ENCODE measurements around the gene HIF3A.
"Not testable (repeated sequence)": the region's sequence is repeated elsewhere in the genome, so short reads cannot be mapped to it uniquely, and the experiment has no call there.

HIF3A gene

DNA sequence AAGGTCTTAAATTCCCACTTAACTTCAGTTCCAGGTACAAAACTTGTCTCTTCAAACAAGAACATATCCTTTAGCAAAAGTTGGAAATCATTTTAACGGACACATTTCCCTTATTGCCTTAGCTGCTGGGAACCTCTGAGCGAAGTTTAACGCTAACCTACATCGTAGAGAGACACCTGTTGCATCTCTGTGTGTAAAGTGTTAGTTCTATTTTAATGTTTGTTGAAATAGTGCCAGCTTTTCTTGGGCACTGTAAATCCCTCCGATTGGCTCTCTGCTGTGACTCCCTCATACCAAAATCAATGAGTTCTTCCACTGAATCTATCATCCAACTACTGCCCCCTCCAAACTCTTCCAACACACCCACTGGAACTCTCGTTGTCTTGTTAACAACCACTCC, 2.3 kb upstream of the HIF3A start:
- no peak for DNase-seq

DNA sequence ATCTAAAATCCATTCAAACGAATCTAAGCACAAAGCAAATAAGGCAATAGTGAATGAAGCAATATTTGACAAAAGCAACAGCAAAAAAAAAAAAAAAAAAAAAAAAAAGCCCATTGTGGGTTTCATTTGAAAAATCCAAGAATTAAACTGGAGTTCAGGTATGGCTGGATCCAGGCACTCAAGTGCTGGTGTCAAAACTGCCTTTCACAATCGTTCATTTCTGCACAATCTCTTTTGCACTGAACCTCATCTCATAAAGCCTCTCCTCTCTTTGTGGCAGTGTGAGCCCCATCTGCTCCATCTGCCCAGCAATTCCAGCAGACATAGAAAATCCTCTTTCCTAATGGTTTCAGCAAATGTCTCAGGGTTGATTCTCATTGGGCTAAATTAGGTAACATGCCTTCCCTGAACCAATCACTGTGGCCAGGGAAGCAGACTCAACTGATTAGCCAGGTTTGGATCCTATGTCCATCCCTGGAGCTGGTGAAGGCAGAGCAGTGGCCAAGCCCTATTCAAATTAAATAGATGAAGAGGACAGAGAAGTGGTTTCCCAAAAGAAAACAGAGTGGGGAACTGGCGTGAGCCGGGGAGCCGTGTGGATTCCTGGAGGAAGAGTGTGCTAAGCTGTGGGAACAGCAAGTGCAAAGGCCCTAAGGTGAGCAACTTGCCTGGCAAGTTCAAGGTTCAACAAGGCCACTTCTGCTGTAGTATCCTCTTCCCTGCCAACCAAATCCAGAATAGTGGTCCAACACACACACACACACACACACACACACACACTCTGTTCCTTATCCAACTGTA, 1.2 kb upstream of the HIF3A start:
- DNase-seq = no peak

DNA sequence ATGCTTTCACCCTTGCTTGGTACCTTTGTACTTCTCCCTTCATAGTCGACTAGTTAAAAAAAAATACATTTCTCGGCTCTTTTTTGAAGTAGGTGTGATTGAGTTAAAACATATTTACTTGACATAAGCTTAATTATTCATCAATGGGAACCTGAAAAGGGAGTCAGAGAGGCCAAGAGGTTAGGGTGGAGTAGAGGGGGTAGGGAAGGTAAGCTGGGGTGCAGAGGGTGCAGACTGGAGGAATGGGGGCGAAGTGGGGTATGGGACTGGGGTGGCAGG, 701 bp upstream of the HIF3A start:
- no peak for DNase-seq

DNA sequence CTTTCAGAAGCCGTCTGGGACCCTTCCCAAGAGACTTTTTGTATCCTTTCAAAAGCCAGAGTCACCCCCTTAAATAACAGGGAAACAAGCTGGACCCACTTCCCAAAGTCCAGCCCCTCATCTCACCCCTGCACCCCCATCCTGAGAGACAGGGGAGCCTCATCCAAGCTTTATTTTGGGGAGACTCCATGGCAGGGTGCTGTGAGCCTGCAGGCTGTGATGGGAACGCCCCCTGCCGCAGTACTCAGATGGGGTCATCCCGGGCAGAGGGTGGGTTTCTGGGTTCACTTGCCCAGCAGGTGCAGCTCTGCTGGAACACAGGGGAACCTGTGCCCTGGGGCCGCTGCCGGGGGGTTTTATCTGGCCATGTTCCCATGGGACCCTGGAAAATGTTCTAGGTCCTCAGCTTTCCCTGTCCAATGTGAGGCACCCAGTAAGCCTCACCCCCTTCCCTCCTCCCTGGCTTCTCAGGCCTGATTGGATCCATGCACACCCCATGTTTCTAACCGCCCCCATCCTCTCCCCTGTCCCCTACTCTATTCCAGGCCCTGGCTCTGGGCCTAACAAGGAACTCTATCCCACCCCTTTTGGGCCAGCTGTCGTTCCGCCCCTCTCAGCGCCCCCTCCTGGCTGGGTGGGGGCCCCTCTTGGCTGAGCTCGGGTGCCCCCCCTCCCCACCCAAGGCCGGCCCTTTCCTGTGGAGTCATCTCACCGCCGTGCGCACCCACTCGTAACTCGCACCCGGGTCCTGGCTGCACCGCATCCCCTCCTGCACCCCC, 1.0 kb downstream of the HIF3A start:
- DNase-seq = peak in 13 of 14 donors; percentile 1 to 74 (median 56)

DNA sequence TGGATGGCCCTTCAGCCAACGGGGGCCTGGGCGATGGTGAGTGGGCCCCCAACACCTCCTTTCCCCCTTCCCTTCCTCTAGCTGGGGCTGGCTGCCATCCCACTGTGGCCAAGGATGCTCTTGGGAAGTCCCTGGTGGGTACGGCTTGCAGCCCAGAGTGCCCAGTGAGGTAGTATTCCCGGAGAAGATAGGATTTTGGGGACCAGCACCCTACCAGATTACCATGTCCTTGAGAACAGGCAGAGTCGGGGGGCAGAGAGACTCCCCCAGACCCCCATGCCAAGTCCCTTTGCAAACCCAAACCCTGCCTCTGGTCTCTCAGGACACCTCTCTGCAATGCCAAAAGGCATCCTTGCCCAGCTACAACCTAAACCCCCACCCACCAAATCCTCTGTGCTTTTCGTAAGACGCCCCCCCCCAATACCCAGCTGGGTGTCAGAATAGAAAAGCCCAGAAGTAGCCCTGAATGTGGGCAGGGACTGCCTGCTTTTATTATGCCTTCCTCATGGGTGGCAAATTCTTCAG, 1.7 kb downstream of the HIF3A start:
- peak in 4 of 14 donors; percentile 50 to 73 (median 64) for DNase-seq

DNA sequence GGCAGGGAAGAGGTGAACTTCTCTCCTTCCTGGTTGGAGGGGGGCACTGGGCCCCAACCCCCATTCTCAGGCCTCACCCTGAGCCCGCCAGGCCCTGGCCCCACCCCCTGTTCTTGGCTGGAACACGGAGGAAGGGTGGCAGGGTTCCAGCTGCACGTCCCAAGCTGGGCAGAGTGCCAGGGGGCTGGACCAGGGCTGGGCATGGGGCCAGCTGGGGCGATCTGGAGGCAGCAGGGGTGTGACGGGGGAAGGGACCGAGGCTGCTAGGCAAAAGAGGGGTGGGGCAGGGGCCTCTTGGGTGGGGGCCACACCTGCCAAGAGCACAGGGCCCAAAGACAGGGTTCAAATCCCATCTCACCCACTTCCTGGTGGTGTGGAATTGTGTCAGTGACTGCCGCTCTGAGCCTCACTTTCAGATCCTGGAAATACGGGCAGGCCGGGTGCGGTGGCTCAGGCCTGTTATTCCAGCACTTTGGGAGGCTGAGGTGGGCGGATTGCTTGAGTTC, 2.2 kb downstream of the HIF3A start:
- peak; percentile 38 to 98 (median 92) for DNase-seq

DNA sequence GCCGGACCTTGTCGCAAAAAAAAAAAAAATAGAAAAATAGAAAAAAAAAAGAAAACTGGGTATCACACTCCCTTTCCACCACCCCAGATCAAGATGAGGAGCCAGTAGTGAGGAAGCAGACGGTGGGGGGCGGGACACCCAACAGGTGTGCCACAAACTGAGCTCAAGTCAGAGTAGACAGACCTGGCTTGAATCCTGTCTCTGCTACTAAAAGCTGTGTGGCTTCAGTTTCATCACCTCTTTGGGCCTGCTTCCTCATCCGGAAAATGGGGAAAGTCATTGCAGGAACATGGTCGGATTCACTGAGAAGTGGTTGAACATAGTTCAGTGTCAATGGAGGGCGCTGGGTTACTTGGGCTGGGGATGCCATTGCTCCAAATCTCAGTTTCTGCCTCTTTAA, 2.9 kb downstream of the HIF3A start:
- DNase-seq = peak in 2 of 14 donors; percentile 5 to 9

DNA sequence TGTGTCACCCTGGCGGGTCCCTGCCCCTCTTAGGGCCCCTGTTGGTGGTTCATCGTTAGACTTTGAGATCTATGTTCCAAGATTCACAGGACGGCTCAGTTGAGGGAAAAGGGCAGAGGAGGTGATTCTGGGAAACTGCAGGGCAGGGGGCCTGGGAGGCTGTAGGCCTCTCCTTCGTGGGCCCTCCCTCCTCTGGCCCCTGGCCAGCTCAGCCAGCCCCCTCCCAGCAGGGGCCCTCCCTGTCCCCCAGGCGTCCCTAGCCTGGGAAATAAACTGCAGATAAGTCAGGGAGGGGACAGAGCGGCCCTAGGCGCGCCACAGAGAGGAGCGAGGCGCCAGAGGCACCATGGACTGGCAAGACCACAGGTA, 6.5 kb downstream of the HIF3A start:
- DNase-seq = no peak

DNA sequence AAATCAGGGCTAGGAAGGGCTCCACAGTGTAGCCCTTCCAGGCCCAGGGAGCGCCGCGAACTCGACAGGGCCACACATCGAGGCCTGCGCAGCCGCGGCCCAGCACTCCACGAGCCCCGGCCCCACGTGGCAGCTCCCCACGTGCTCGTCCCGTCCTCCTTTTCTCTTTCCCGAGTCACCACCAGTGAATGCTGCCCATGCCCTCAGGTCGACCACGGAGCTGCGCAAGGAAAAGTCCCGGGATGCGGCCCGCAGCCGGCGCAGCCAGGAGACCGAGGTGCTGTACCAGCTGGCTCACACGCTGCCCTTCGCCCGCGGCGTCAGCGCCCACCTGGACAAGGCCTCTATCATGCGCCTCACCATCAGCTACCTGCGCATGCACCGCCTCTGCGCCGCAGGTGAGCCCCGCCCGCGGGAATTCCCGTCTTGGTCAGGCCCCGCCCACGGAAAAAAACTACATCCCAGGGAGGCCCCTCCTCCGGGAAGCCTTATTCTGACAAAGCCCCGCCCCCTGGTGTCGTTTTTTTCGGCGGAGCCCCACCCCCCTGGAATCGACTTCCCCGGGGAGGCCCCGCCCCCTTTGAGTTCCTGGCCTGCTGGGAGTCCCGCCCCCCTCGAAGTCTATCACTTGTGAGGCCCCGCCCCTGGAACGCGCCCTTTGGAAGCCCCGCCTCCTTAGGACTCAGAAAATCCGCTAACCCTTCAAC, 7.0 kb downstream of the HIF3A start:
- no peak for DNase-seq

DNA sequence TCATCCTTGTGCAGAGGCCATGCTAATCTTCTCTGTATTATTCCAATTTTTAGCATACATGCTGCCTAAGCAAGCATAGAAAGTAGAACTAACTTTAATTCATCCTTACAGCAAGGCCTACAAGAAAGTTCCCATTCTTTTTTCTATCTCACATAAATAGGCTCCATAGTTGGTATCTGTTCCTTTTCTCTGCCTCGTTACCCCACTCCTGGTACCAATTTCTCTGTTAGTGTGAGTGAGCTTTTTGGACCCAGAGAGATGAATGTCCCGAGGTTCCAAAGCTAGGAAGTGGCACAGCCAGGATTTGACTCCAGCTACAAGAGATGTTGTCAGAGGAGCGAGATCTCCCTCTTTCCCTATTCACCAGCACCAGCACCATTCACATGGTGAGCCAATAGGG, 9.7 kb downstream of the HIF3A start:
- DNase-seq = no peak

DNA sequence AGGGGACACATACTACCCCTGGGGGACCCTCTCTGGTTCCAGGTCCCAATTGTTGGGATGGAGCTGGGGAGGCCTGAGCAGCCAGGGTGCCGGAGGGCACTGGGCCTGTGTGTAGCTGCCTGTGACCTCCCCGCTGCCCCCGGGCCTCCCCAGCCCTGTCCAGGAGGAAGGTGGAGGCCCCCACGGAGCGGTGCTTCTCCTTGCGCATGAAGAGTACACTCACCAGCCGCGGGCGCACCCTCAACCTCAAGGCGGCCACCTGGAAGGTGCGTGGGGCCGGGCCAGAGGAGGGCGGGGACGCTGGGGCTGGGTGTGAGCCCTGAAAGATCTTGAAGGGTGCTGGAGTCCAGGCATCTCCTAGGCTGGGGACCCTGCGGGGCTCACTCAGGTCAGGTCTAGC, 11.7 kb downstream of the HIF3A start:
- no peak for DNase-seq

DNA sequence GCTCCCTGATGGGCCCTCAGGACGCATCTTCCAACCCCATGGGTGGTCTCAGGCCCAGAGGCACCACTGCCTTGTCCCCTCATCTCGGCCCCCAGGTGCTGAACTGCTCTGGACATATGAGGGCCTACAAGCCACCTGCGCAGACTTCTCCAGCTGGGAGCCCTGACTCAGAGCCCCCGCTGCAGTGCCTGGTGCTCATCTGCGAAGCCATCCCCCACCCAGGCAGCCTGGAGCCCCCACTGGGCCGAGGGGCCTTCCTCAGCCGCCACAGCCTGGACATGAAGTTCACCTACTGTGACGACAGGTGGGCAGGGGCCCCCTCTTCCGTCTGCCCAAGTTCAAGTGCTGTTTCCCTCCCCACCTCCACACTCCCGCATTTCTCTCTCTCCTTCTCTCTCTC, 12.2 kb downstream of the HIF3A start:
- DNase-seq = no peak

DNA sequence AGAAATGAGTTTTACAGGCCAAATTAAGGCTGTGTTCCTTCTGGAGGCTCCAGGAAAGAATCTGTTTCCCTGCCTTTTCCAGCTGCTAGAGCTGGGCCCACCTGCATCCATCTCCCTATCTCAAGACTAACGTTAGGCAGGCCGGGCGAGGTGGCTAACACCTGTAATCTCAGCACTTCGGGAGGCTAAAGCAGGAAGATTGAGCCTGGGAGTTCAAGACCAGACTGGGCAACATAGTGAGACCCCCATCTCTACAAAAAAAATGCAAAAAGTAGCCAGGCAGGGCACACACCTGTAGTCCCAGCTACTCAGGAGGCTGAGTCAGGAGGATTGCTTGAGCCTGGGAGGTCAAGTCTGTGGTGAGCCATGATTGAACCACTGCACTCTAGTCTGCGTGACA, 14.6 kb downstream of the HIF3A start:
- no peak for DNase-seq

DNA sequence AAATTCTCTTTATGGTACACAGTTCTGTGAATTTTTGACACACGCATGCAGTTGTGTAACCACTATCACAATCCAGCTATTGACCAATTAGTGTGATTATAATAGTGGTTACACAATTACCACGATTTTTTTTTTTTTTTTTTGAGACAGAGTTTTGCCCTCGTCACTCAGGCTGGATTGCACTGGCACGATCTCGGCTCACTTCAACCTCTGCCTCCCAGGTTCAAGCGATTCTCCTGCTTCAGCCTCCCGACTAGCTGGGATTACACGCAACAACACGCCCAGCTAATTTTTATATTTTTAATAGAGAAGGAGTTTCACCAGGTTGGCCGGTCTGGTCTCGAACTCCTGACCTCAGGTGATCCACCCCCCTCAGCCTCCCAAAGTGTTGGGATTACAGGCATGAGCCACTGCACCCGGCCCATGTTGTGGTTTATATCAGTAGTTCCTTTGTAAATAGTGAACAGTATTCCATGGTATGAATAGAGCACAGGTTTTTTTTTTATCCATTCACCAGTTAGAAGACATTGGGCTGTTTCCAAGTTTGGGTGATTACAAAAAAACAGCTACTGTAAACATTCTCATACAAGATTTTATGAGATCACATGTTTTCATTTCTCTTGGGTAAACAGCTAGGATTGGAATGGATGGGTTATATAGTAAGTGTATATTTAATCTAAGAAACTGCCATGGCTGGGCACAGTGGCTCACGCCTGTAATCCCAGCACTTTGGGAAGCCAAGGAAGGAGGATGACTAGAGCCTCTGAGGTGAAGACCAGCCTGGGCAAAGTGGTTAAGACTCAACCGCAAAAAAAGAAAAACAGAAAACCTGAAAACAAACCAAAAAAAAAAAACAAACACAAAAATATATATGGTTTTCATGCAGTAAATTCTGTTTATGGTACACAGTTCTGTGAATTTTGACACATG, 17.0 kb downstream of the HIF3A start:
- not testable (repeated sequence) for DNase-seq

DNA sequence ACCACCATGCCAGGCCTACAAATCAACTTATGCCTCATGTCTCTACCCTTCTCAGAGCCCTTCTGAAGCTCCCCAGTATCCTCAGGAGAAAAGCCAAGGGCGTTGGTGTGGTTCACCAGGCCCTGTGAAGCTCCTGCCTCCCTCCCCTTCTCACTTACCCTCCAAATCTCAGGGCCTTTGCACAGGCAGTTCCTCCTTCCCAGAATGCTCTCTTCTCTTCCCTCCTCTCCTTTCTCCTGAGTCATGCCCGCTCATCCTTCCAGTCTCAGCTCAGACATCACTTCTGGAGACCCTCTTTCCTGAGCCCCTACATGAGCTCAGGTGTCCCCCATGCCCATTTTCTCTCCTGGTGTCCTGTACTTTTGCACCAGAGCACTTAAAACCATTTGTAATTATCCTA, 20.5 kb downstream of the HIF3A start:
- no peak for DNase-seq

DNA sequence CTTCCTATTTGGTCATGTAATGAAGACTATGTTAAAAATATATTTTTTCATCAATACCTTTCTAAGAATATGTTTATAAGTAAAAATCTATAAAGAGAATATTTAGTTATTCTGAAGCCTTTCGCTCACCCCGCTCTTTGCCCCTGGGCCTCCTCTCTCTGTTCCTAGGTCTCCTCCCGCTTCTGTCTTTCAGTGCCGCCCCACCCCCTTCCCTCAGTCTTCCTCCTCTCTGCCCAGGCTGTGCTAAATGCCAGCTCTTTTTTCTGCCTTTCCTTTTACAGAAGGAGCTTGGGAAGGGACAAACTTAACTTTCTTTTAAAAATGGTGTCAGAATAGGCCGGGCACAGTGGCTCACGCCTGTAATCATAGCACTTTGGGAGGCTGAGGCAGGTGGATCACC, 22.8 kb downstream of the HIF3A start:
- peak in 1 of 14 donors; percentile 7 for DNase-seq

DNA sequence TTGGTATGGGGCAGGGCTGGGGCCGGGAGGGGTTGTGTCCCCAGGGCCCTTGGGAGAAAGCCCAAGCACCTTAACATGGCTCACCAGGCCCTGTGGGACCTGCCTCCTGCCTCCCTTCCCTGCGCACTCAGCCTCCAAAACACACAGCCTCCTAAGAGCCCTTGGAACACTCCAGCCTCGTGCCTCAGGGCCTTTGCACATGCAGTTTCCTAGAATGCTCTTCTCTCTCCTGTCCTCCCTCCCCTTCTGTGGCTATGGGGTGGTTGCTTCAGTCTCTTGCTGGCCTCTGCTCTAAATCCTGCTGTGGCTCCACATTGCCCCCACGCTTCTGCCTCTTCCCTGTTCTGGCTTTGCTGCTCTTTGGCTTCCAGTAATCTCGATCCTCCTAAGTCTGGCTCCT, 23.7 kb downstream of the HIF3A start:
- DNase-seq = no peak

DNA sequence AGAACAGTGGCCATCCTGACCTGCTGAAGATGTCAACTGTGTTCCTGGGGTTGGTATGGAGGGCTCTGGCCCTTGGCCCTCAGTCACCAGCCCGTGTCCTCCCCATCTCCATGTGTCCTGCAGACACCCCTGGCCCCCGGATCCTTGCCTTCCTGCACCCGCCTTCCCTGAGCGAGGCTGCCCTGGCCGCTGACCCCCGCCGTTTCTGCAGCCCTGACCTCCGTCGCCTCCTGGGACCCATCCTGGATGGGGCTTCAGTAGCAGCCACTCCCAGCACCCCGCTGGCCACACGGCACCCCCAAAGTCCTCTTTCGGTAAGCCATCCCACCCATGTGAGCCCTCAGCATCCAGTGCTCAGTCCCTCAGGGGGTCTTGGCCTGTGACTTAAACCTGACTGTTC, 24.8 kb downstream of the HIF3A start:
- DNase-seq = no peak

DNA sequence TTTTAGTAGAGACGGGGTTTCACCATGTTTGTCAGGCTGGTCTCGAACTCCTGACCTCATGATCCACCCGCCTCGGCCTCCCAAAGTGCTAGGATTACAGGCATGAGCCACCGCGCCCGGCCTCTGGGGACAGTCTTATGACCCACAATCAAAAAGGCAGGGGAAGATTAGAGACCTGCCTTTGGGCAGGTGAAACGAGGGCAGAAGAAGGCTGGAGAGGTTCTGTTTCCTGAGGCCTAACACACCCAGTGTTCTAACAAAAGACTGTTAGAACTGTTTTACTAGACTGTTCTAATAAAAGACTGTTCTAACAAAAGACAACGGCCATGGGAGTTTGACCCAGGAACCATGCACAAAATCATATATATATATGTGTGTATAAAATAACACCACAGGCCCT, 26.4 kb downstream of the HIF3A start:
- DNase-seq = not testable (repeated sequence)

DNA sequence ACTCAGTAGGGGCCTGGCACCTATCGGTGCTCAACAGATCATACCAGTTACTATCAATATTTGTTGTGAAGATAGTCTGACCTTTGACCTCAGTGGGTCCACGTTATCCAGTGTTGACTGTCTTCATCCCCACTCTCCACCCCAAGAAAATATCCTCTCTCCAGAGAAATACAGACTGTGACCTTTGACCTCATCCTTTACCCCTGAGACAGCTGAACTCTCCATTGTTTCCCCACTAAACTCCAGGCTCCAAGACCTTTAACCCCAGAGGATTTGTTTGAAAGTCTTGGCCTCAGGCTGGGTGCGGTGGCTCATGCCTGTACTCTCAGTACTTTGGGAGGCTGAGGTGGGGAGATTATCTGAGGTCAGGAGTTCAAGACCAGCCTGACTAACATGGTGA, 27.4 kb downstream of the HIF3A start:
- DNase-seq = no peak

DNA sequence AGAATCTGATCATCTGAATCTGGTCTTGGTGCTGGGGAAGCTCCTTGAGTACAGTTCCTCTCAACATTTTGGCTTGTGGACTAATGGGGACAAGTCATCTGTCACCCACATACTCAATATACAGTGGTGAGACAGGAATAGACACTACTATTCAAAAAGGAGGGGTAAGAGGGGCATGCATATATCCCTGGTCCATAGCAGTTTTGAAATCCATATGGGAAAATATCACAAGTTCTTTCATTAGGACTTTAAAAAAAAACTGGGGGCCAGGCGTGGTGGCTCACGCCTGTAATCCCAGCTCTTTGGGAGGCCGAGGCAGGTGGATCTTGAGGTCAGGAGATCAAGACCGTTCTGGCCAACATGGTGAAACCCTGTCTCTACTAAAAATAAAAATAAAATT, 29.8 kb downstream of the HIF3A start:
- no peak for DNase-seq

DNA sequence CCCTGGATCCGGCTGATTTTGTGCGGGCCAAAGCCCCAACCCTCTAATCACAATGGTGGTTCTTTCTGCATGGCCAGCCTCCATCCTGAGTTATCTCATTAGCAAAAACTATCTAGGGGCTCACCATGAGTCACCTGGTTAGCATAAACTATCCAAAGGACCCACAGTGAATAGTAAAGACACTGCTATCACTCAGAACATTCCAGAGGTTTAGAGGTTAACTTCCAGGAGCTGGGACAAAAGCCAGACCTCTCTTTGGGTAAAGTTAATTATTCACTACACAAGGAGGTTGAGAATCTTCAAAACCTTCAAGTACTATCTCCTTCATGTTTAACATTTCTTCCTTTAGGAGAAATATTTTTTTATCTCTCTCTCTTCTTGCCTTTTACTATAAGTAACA, 31.2 kb downstream of the HIF3A start:
- no peak for DNase-seq

Measured in C1 segment of cervical spinal cord (tissue), 14 donors.